PFSK-1 (cell line): ENCODE data around the gene EEF1AKMT3.

Experiments
- FOXP2 ChIP-seq: optimal IDR thresholded peaks from 2 replicates; pipeline ENCODE3; 2011; ENCODE audit warnings: borderline replicate concordance, control low read depth, inconsistent platforms; ENCODE audit not compliant: insufficient read depth; ENCODE audit errors: extremely low read length, extremely low read depth
- POLR2AphosphoS5 ChIP-seq: IDR thresholded peaks from 2 replicates; pipeline ENCODE4 v1.6.1; 2012; ENCODE audit warnings: low read depth, mild to moderate bottlenecking, control low read depth, low read length, moderate library complexity
- REST ChIP-seq, 2 experiments: IDR thresholded peaks; 2 replicates each; pipeline versions ENCODE4 v1.6.1 to v1.8.0; 2011 to 2012; ENCODE audit warnings: low read depth in 2 of 2, low read length in 2 of 2, control low read depth in 1 of 2, inconsistent platforms in 1 of 2, mild to moderate bottlenecking in 1 of 2, moderate library complexity in 1 of 2; ENCODE audit not compliant: insufficient read depth in 1 of 2
- SIN3A ChIP-seq: IDR thresholded peaks from 2 replicates; pipeline ENCODE4 v1.6.1; 2012; ENCODE audit warnings: mild to moderate bottlenecking, low read length, moderate library complexity, borderline replicate concordance; ENCODE audit not compliant: insufficient read depth
- TAF1 ChIP-seq: IDR thresholded peaks from 2 replicates; pipeline ENCODE4 v1.6.1; 2012; ENCODE audit warnings: low read length, control low read depth, borderline replicate concordance; ENCODE audit not compliant: insufficient read depth

The EEF1AKMT3 gene

GRCh38 chr12:57817261-57817989 lies 45.0 kb downstream of the EEF1AKMT3 start:
- TF ChIP-seq POLR2AphosphoS5 (0 out of 2 replicates have a peak, but pooled peaks have one; percentile 58), TAF1 (no peak)

- TF ChIP-seq SIN3A: no peak
- no peak for TF ChIP-seq TAF1
- no peak for TF ChIP-seq FOXP2
- no peak for TF ChIP-seq POLR2AphosphoS5
- no peak for TF ChIP-seq REST (IDR thresholded peaks at IDR 0.05; ENCODE audit: insufficient read depth in 1 of 2, low read depth in 2 of 2, low read length in 2 of 2)
These were observed 49.2 kb downstream of the EEF1AKMT3 start for GRCh38 chr12:57821474-57822214.

GRCh38 chr12:57822392-57823130 lies 50.1 kb downstream of the EEF1AKMT3 start:
- TF ChIP-seq FOXP2 (no peak), TAF1 (no peak), REST (IDR thresholded peaks at IDR 0.05; ENCODE audit: insufficient read depth in 1 of 2, low read depth in 2 of 2, low read length in 2 of 2) (no peak), SIN3A (no peak), POLR2AphosphoS5 (no peak)

GRCh38 chr12:57823131-57823907 lies 50.9 kb downstream of the EEF1AKMT3 start:
- TF ChIP-seq FOXP2 (no peak), REST (IDR thresholded peaks at IDR 0.05; ENCODE audit: insufficient read depth in 1 of 2, low read depth in 2 of 2, low read length in 2 of 2) (no peak), TAF1 (no peak), SIN3A (no peak), POLR2AphosphoS5 (no peak)
